WTC11 (cell line): Measurements from ENCODE around the gene RASGRF2.

Source experiments
- CBFB ChIP-seq: sonication (generic); formaldehyde crosslinking; IDR thresholded peaks from 2 replicates; pipeline ENCODE4 v1.8.1; 2022; ENCODE audit warnings: mild to moderate bottlenecking, low read depth, missing genetic modification reagents
- CREB1 ChIP-seq: sonication (generic); formaldehyde crosslinking; IDR thresholded peaks from 2 replicates; pipeline ENCODE4 v1.8.0; 2023; ENCODE audit warnings: mild to moderate bottlenecking, missing genetic modification reagents
- FOXK1 ChIP-seq: sonication (generic); formaldehyde crosslinking; IDR thresholded peaks from 2 replicates; pipeline ENCODE4 v1.8.0; 2022; ENCODE audit warnings: mild to moderate bottlenecking, moderate library complexity, missing genetic modification reagents
- NFE2L1 ChIP-seq: sonication (generic); formaldehyde crosslinking; IDR thresholded peaks from 2 replicates; pipeline ENCODE4 v1.8.1; 2023; ENCODE audit warnings: missing genetic modification reagents
- NFYB ChIP-seq: sonication (generic); formaldehyde crosslinking; conservative IDR thresholded peaks from 2 replicates; pipeline ENCODE4 v1.8.0; 2022; ENCODE audit warnings: low read depth, missing genetic modification reagents
- NR1H2 ChIP-seq: sonication (generic); formaldehyde crosslinking; IDR thresholded peaks from 2 replicates; pipeline ENCODE4 v1.9.0; 2021; ENCODE audit warnings: mild to moderate bottlenecking, moderate library complexity, missing genetic modification reagents
- SP1 ChIP-seq: sonication (generic); formaldehyde crosslinking; conservative IDR thresholded peaks from 2 replicates; pipeline ENCODE4 v1.8.1; 2022; ENCODE audit warnings: missing genetic modification reagents
- TF ChIP-seq, protein P1 (sequence below): fragments of 200-600 bp; IDR thresholded peaks from 2 replicates; pipeline ENCODE4 v1.8.0; 2022; ENCODE audit warnings: antibody characterized with exemption
- TF ChIP-seq, protein P2 (sequence below): sonication (generic); formaldehyde crosslinking; conservative IDR thresholded peaks from 2 replicates; pipeline ENCODE4 v1.8.1; 2023; ENCODE audit warnings: mild to moderate bottlenecking, low read depth, missing genetic modification reagents, moderate library complexity
- TF ChIP-seq, protein P3 (sequence below): sonication (generic); formaldehyde crosslinking; IDR thresholded peaks from 2 replicates; pipeline ENCODE4 v1.8.1; 2023; ENCODE audit warnings: mild to moderate bottlenecking, missing genetic modification reagents, moderate library complexity
- TF ChIP-seq, protein P4 (sequence below): sonication (generic); formaldehyde crosslinking; IDR thresholded peaks from 2 replicates; pipeline ENCODE4 v1.8.1; 2022; ENCODE audit warnings: low read depth, mild to moderate bottlenecking, moderate library complexity, missing genetic modification reagents, borderline replicate concordance
- TF ChIP-seq, protein P5 (sequence below): sonication (generic); formaldehyde crosslinking; IDR thresholded peaks from 2 replicates; pipeline ENCODE4 v1.8.0; 2022; ENCODE audit warnings: missing genetic modification reagents

DNA sequence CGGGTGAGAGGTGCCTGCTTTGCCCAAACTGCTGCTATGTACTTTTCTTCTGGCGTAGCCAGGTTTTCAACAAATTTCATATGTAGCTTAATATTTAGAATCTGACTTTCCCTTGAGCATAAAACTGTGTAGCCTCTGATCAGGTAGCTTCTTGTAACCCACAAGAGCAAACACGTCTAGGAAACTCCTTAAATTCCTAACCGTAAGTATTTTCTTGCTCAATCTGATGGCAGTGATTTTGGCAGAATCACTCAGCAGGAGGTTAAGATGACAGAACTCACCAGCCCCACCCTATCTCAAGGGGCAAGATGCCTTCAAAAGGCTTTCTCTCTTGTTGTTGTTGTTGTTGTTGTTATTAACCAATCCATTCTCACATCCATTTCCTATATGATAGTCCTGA, 293.7 kb downstream of the RASGRF2 start:
- TF ChIP-seq, protein P1, sequence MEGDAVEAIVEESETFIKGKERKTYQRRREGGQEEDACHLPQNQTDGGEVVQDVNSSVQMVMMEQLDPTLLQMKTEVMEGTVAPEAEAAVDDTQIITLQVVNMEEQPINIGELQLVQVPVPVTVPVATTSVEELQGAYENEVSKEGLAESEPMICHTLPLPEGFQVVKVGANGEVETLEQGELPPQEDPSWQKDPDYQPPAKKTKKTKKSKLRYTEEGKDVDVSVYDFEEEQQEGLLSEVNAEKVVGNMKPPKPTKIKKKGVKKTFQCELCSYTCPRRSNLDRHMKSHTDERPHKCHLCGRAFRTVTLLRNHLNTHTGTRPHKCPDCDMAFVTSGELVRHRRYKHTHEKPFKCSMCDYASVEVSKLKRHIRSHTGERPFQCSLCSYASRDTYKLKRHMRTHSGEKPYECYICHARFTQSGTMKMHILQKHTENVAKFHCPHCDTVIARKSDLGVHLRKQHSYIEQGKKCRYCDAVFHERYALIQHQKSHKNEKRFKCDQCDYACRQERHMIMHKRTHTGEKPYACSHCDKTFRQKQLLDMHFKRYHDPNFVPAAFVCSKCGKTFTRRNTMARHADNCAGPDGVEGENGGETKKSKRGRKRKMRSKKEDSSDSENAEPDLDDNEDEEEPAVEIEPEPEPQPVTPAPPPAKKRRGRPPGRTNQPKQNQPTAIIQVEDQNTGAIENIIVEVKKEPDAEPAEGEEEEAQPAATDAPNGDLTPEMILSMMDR = no peak
- TF ChIP-seq NFE2L1 (CRISPR knock-in tag) = no peak
- TF ChIP-seq SP1 = no peak
- TF ChIP-seq, protein P2, sequence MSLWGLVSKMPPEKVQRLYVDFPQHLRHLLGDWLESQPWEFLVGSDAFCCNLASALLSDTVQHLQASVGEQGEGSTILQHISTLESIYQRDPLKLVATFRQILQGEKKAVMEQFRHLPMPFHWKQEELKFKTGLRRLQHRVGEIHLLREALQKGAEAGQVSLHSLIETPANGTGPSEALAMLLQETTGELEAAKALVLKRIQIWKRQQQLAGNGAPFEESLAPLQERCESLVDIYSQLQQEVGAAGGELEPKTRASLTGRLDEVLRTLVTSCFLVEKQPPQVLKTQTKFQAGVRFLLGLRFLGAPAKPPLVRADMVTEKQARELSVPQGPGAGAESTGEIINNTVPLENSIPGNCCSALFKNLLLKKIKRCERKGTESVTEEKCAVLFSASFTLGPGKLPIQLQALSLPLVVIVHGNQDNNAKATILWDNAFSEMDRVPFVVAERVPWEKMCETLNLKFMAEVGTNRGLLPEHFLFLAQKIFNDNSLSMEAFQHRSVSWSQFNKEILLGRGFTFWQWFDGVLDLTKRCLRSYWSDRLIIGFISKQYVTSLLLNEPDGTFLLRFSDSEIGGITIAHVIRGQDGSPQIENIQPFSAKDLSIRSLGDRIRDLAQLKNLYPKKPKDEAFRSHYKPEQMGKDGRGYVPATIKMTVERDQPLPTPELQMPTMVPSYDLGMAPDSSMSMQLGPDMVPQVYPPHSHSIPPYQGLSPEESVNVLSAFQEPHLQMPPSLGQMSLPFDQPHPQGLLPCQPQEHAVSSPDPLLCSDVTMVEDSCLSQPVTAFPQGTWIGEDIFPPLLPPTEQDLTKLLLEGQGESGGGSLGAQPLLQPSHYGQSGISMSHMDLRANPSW (CRISPR knock-in tag) = no peak
- TF ChIP-seq, protein P3, sequence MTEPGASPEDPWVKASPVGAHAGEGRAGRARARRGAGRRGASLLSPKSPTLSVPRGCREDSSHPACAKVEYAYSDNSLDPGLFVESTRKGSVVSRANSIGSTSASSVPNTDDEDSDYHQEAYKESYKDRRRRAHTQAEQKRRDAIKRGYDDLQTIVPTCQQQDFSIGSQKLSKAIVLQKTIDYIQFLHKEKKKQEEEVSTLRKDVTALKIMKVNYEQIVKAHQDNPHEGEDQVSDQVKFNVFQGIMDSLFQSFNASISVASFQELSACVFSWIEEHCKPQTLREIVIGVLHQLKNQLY (CRISPR knock-in tag) = no peak
- no peak for TF ChIP-seq NFYB
- no peak for TF ChIP-seq CBFB (CRISPR knock-in tag)
- TF ChIP-seq, protein P4, sequence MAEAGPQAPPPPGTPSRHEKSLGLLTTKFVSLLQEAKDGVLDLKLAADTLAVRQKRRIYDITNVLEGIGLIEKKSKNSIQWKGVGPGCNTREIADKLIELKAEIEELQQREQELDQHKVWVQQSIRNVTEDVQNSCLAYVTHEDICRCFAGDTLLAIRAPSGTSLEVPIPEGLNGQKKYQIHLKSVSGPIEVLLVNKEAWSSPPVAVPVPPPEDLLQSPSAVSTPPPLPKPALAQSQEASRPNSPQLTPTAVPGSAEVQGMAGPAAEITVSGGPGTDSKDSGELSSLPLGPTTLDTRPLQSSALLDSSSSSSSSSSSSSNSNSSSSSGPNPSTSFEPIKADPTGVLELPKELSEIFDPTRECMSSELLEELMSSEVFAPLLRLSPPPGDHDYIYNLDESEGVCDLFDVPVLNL = no peak
- no peak for TF ChIP-seq CREB1 (CRISPR knock-in tag)
- TF ChIP-seq, protein P5, sequence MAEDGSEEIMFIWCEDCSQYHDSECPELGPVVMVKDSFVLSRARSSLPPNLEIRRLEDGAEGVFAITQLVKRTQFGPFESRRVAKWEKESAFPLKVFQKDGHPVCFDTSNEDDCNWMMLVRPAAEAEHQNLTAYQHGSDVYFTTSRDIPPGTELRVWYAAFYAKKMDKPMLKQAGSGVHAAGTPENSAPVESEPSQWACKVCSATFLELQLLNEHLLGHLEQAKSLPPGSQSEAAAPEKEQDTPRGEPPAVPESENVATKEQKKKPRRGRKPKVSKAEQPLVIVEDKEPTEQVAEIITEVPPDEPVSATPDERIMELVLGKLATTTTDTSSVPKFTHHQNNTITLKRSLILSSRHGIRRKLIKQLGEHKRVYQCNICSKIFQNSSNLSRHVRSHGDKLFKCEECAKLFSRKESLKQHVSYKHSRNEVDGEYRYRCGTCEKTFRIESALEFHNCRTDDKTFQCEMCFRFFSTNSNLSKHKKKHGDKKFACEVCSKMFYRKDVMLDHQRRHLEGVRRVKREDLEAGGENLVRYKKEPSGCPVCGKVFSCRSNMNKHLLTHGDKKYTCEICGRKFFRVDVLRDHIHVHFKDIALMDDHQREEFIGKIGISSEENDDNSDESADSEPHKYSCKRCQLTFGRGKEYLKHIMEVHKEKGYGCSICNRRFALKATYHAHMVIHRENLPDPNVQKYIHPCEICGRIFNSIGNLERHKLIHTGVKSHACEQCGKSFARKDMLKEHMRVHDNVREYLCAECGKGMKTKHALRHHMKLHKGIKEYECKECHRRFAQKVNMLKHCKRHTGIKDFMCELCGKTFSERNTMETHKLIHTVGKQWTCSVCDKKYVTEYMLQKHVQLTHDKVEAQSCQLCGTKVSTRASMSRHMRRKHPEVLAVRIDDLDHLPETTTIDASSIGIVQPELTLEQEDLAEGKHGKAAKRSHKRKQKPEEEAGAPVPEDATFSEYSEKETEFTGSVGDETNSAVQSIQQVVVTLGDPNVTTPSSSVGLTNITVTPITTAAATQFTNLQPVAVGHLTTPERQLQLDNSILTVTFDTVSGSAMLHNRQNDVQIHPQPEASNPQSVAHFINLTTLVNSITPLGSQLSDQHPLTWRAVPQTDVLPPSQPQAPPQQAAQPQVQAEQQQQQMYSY = no peak
- TF ChIP-seq FOXK1 = no peak
- no peak for TF ChIP-seq NR1H2
